ENCODE data around the gene AKAP6.

The AKAP6 gene

DNA sequence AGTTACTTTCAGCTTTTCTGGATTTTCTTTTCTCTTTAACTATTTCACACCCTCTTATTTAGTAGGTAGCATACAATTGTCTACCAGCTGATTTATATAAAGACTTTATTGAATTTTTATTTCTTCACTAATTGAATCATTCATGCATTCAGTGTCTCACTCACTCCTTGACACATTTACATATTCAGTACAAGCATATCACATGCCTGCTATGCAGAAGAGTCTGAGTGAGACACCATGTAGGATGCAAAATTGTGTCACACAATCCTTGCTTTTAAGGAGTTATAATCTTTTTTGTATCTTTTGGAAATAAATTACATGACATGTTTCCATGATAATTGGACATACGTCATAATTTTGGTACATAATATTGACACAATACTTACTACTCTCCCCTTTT, 83.0 kb downstream of the AKAP6 start:
- DNase-seq (ENCODE audit: low read depth), result no peak

DNA sequence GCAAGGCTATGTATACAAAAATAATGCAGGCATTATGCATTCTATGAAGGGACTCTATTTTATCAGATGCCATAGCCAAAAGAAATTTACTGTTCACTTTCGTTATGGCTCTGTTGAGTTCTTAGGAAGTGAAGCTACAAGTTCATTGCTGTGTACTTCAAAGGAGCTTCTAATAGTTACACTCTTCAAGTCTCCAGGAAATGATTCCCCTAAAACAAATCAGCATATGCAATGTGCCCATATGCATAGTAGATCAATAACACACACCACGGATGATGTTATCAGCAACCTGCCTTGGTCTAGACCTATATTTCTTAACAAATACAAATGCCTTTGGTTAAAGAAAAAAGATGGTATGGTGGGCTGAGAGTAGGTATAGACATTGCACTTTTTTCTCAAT, 83.4 kb downstream of the AKAP6 start:
- DNase-seq (ENCODE audit: low read depth), result no peak

- DNase-seq (ENCODE audit: low read depth), result no peak
Observed at GRCh38 chr14:32413967-32414640, 85.0 kb downstream of the AKAP6 start.

- DNase-seq (ENCODE audit: low read depth), result no peak
Observed at GRCh38 chr14:32414808-32415255, 85.7 kb downstream of the AKAP6 start.

DNA sequence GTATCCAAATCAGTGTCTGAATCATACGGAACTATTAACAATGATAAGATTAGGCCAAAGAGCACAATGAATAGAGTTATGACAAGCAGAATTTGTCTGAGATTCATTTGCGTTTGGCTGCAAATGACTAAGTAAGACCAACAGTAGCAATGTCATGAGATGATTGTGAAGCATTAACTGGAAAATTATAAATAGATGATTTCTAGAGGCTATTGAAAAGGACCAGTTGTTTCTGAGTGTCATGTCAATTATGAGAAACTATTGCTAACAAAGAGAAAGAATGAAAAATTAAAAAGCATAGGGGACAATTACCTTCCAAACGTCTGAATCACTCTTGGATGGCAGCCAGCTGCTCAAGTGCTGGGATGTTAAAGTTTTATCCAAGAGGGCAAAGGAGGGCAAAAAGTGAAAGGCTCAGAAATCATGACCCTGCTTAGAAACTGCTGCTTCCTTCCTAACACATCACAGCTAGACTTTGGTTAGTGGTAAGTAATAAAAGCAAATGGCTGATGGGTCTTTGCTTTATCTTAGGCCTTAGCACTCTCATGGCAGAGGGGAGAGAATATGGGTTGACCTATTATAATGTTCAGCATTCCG, 89.0 kb downstream of the AKAP6 start:
- DNase-seq (ENCODE audit: low read depth), result no peak

DNA sequence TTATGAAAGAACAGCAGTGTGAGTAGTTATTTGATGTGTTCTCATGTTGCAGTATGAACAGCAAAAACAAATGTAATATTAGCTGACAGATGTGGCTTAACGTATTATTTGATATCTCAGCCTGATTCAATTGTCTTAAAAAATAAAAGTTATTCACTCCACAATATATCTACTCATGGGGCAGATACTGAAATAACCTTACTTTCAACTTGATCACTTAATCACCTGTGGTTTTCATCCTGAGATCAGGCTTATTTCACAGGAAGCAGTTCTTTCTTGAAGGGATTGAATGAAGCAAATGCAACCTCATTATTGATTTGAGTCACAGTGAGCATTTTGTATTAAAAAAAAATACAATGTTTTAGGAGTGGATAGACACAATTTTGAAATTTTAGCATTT, 90.3 kb downstream of the AKAP6 start:
- no peak for DNase-seq (ENCODE audit: low read depth)

- no peak for DNase-seq (ENCODE audit: low read depth)
Observed at GRCh38 chr14:32421781-32422180, 92.7 kb downstream of the AKAP6 start.

GRCh38 chr14:32422440-32422839, 93.3 kb downstream of the AKAP6 start:
- no peak for DNase-seq (ENCODE audit: low read depth)

DNA sequence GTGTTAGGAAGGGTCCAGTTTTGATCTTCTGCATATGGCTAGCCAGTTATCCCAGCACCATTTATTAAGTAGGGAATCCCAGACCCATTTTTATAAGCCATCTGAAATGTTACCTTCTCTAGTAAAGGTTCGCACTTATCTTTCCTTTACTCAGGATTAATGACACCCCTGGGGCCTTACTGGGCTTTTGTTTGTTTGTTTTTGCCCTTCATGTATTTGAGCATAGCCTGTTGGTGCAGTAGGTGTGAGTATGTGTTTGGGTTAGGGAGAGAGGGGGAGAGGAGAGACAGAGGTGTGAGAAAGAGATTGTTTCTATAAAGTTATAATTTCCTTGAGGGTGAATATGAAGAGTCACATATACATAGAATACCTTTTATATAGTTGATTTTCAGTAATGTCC, 96.9 kb downstream of the AKAP6 start:
- DNase-seq (ENCODE audit: low read depth), result no peak

DNA sequence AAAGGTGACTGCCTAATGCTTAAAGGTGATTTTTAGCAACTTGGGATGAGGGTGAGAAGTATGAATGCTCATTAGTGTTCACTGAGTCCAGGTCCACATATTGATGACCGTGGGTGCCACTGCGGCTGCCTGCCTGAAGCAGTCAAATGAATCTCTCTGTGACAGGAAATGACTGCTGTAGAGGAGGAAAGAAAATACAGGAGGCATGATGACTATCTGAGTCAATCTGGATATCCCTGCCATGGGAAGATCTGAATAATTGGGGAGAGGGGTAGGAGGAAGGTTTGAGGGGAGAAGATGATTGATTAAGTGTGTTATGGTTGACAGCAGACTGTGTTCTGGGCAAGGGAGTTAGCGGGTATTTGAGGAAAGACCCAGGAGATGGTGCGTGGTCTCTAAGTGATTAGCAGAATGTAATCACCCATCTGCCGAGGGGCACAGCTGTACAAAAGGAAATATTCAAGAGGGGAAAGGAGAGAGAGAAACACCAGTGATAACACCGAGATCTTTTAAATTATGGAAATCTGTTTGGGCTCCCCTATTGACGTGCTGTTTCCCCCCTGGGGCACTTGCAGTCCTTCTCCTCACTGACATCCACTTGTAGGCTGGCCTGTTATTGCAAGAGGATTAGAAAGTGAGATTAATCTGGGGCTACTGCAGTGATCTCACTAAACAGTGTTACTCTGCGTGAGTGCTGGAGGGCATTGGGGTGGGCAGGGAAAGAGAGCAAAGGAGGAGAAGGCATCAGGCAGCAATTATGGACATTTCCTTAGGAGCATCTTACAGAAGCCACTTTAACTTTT, 97.7 kb downstream of the AKAP6 start:
- DNase-seq (ENCODE audit: low read depth), result no peak

- DNase-seq (ENCODE audit: low read depth), result no peak
Observed at GRCh38 chr14:32427726-32428528, 98.8 kb downstream of the AKAP6 start.

GRCh38 chr14:32428875-32429274, 99.8 kb downstream of the AKAP6 start:
- DNase-seq (ENCODE audit: low read depth), result no peak

DNA sequence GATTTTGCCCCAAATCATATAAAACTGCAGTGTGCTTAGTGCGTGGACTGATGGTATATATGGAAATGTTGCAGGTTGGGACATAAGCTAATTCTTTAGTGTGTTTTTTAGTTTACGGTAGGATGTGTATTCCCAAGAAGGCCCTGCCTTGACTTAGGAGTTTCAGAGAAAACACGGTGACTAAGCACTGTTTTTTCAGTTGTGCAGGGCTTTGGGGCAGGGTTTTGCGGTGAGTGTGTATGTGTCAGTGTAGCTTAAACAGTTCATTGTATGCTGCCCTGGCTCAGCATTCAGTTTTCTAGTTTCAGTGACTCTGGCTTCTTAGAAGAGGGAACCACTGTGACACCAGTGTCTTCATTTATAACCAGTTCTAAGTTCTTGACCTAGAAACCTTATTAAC, 101.2 kb downstream of the AKAP6 start:
- DNase-seq (ENCODE audit: low read depth), result no peak

- DNase-seq (ENCODE audit: low read depth), result no peak
Observed at GRCh38 chr14:32432813-32433538, 103.9 kb downstream of the AKAP6 start.

DNA sequence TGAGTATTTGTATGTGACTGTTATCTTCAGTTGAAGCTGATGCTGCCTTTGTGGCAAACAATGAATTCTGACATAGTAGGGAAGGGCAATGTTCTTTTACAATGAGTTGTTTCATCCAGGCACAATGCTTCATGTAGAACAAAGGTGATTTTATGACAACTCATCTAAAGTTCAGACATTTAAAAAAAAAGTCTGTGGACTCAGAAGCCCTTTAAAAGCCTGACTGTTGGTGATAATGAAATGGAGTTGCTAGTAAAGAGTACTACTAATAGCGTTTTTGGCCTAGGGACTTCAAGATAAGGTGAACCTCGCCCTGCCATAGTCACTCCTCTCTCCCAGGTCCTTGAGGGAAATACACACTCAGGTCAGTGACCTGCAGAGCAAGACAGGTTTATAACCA, 105.1 kb downstream of the AKAP6 start:
- no peak for DNase-seq (ENCODE audit: low read depth)

- no peak for DNase-seq (ENCODE audit: low read depth)
Observed at GRCh38 chr14:32434880-32435279, 105.8 kb downstream of the AKAP6 start.

- no peak for DNase-seq (ENCODE audit: low read depth)
Observed at GRCh38 chr14:32435411-32435810, 106.3 kb downstream of the AKAP6 start.

- DNase-seq (ENCODE audit: low read depth), result no peak
Observed at GRCh38 chr14:32436993-32437392, 107.9 kb downstream of the AKAP6 start.

GRCh38 chr14:32438517-32438916, 109.4 kb downstream of the AKAP6 start:
- DNase-seq (ENCODE audit: low read depth), result no peak

GRCh38 chr14:32443890-32444661, 115.0 kb downstream of the AKAP6 start:
- DNase-seq (ENCODE audit: low read depth), result no peak

- no peak for DNase-seq (ENCODE audit: low read depth)
Observed at GRCh38 chr14:32447371-32447770, 118.3 kb downstream of the AKAP6 start.

All from stimulated activated CD8-positive, alpha-beta memory T cell treated with anti-CD3 and anti-CD28 coated beads, Interleukin-12 subunit alpha, Interleukin-12 subunit beta, amount 100 ng/mL, for 4 hours (primary cell).